GM10266 (cell line): ENCODE results near the gene CD83.

Source experiments
- DNase-seq: peaks from one replicate; pipeline ENCODE4 v3.0.0; 2012; ENCODE audit errors: extremely low spot score
- TF ChIP-seq, protein P1 (sequence below): IDR thresholded peaks from 2 replicates; pipeline ENCODE4 v1.5.1; 2012; ENCODE audit warnings: mild to moderate bottlenecking, low read depth; ENCODE audit not compliant: control insufficient read depth, insufficient read depth; ENCODE audit errors: missing control alignments

CD83 gene

DNA sequence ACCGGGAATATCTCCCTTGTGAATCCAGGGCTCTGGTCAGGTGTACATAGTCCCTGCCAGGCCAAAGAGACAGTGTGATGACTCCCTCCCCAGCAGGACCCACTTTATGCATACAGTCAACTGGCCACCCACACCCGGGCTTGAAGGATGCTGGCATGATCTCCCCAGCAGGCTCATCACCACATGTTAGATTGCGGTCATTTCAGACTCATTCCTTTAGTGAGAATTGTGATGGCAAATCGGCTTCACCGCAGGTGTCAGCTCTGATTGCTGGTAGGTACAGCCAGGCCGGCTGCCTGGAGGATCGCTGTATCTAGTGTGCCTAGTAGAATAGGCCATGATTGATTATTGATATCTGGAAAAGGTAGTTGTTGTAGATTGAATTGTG is 24.5 kb downstream of the CD83 start:
- TF ChIP-seq, protein P1, sequence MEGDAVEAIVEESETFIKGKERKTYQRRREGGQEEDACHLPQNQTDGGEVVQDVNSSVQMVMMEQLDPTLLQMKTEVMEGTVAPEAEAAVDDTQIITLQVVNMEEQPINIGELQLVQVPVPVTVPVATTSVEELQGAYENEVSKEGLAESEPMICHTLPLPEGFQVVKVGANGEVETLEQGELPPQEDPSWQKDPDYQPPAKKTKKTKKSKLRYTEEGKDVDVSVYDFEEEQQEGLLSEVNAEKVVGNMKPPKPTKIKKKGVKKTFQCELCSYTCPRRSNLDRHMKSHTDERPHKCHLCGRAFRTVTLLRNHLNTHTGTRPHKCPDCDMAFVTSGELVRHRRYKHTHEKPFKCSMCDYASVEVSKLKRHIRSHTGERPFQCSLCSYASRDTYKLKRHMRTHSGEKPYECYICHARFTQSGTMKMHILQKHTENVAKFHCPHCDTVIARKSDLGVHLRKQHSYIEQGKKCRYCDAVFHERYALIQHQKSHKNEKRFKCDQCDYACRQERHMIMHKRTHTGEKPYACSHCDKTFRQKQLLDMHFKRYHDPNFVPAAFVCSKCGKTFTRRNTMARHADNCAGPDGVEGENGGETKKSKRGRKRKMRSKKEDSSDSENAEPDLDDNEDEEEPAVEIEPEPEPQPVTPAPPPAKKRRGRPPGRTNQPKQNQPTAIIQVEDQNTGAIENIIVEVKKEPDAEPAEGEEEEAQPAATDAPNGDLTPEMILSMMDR = no peak
- no peak for DNase-seq

DNA sequence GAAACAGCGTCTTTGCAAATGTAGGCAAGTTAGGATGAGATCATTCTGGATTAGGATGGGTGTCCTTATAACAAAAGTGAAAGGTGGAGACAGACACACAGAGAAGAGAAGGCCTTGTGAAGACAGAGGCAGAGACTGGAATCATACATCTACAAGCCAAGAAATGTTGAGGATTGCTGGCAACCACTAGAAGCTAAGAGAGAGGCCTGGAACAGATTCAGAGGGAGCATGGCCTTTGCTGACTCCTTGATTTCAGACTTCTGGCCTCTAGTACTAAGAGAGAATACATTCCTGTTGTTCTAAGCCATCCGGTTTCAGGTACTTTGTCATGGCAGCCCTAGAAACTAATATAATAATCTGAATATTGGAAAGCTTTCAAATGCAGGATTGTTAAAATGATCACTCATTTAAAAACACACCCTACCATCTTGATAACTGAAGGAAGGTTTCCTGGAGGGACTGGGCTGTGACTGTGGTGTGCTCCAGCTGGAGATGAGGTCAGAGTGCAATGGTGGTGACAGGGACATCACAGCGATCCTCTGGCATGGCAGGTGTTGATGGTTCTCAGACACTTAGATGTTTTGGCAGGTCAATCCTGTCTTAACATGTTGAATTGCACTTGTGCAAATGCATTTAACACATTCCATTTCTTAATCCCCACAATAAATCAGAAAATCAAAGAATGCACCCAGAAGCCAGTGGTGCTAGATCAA is 25.1 kb downstream of the CD83 start:
- no peak for DNase-seq
- TF ChIP-seq, protein P1 = no peak

DNA sequence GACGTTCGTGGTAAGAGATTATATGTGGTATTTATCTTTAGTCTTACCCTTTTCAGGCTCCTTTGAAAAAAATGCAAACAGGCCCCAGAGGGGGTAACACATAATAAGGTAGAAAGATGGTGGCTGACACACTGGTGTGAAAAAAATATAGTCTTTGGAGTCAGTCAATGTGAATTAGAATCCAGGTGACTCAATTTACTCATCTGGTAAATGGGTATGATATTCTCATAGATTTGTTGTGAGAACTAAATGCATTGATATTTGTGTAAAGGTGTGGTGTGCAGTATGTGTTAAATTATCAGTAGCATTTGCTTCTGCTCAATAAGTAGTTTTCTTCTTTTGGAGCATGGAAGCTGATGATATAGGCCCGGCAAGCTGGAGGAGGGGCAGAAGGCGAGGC is 25.7 kb downstream of the CD83 start:
- TF ChIP-seq, protein P1 = no peak
- DNase-seq = no peak

DNA sequence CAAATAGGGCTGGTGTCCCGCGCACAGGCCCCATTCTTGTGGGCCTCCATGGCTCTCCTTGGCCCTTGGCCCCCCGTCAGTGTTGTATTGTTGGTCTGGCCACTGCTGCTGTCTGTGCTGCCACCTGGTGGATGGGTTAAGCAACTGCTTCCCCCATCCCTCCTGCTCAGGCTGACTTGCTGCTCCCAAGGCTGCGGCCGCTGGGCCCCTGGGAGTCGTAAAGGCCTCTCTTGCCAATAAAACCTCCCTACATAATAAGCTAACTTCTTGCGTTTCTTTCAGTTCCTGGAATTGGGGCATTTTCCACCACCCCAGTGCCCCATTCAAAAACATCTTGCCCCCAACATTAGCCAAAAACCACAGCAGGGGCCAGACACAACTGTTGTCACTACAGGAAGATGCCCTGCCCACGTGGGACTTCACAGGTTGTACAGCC is 27.1 kb downstream of the CD83 start:
- peak; percentile 82 for DNase-seq
- TF ChIP-seq, protein P1 = peak; percentile 91

DNA sequence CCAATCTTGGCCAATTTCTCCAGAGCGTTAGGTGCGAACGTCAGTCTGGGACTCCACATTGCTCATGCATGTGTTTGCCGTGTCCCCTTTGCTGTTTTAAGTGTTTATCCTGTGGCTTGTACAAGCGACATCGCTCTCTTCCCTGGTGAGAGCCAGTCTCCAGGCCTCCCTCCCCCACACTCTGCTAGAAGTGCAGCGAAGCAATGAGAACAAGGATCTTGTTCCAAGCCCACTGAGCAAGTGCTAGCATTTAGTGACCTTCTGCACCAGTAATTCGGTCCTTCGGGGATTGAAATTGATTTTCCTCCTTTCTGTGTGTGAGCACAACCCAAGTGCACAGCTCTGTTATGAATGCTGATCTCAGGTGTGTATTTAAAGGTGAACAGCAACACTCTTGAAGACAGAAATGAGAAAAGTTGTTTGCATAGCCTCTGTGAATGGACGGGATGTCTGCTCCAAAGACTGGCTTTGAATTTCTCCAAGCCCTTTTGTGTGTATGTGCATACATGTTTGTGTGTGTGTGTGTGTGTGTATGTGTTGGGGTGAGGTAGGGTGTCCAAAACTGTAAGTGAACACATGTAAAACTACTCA is 29.0 kb downstream of the CD83 start:
- TF ChIP-seq, protein P1 = no peak
- no peak for DNase-seq

DNA sequence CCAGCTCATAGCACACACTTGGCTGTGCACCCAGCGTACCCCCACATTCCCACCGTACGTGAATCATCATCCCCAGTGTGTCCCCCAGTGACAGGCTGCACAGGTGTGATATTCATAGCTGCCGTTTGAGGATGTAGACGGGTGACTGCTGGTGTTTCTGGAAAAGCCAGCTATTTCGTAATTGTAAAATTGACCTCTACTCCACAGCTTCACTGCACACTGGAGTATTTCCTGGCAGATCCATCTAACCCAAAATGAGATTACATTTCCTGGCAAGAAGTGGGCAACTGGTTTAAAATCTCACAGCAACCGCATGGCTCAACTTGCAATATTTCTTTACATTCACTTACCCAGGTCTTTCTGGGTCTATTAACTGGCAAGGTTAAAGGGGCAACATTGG is 30.3 kb downstream of the CD83 start:
- TF ChIP-seq, protein P1 = no peak
- DNase-seq = no peak

DNA sequence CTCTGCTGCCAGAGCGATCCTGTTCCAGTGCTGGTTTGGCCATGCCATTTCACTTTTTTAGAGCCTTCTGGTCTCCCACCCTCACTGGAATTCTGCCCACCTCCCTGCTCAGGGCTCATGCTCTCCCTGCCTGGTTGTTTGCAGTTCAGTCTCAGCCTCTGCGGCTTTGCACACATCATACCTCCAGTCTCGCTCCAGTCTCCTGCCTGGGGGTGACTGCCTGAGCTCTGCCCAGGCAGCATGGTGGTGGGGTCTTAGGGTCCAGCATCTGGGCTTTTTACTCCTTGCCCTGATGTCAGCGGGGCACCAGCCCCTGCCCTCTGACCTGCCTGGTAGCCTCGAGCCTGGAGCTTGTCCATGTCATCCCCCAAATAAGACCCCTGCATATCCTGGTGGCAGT is 30.9 kb downstream of the CD83 start:
- no peak for DNase-seq
- TF ChIP-seq, protein P1 = no peak
